Prostate gland (tissue), 2 donors: Measurements from ENCODE around the gene HTRA2.

Experiments used
- CTCF ChIP-seq, 4 experiments: fragments of 200-600 bp in 2 of 4; fragments of 450-650 bp in 2 of 4; sonication (generic) in 2 of 4; IDR thresholded peaks; 1 replicate in 3 of 4; 2 replicates in 1 of 4; pipeline ENCODE4 v1.5.1; 2016 to 2019; ENCODE audit warnings: antibody characterized with exemption in 4 of 4, mild to moderate bottlenecking in 2 of 4, moderate library complexity in 2 of 4
- POLR2A ChIP-seq: fragments of 450-650 bp; IDR thresholded peaks from one replicate; pipeline ENCODE4 v1.6.1; 2016; ENCODE audit warnings: antibody characterized with exemption, mild to moderate bottlenecking

GRCh38 chr2:74532222-74532621, 2.5 kb downstream of the HTRA2 start:
- TF ChIP-seq CTCF (IDR thresholded peaks at IDR 0.05) (peak in 2 of 4 experiments; percentile 31), POLR2A (no peak)
